GM19328 (cell line): ENCODE results near the gene MMP28.

Source experiments
- ATAC-seq: cut with Tn5 transposase; IDR thresholded peaks from one replicate; pipeline ENCODE4 v1.9.1; 2021; ENCODE audit warnings: mild to moderate bottlenecking, moderate library complexity; ENCODE audit not compliant: unreplicated experiment

The MMP28 gene

DNA sequence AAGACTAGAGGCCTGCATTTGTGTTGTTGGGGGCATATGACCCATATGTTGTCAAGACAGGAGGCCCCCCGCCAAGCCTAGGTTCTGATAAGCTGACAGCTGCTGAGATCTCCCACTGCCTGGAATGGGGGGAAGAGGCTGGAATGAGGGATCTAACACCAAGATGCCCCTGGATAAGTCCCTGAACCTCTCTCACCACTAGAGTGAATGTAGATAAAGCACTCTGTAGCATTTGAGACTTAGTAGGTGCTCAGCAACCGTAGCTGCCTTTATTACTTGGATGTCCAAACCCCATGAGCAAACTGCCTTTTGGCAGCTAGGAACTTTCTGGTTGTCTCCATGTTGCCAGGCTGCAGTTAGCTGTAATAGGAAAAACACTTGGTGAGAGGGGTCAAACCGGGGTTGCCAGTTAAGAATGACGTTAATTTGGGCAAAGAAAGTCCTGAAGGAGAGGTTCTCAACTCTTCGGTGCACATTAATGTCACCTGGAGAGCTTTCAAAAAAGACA lies 68.4 kb downstream of the MMP28 start:
- no peak for ATAC-seq

DNA sequence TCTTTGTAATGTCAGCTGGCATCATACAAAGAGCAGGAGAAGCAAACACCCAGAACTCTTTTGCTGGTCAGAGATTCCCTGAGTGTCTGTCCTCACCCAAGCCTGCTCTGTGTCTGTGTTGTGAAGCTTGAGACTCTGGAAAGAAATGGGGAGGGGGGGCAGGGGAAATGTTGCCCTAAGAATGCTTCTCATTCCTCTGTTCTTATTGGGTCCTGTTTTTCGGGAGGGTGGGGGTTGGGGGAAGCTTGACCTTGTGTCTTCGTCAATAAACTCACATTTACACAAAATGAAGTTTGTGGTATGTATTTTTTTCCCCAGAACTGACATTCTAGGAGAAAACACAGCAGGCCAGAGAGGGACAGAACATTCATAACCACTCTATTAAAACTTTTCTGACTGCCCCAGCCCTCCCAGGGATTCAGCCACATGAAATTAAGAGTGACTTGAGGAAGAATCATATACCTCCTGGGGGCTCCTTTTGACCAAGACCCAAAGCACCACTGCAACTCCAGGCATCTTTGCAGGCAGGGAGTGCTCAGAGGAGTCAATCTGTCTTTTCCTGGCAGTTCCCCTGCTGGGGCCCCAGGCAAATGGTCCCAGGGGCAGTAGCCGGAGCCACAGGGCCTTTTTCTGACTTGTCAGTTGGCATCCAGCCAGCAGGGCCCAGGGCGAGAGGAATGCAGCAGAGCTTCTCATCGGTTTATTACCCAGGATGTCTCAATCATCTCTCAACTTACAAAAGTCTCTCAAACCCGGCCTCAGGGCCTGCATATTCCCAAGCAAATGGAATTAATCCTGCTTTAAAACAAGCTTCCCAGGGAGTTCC lies 69.1 kb downstream of the MMP28 start:
- no peak for ATAC-seq

DNA sequence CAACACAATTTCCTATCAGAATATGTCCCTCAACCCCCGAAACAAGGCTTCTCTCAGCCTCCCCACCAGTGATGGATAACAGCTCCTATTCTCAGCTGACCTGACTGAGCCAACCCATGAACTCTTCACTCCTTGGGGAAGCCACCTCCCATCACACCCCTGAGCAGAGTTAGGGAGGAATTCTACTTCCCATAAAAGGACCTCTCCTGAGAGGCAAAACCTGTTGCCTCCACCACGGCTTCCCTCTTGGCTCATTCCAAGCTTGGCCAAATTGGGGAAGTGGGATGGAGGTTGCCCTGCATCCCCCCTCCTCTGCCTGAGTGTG lies 69.7 kb downstream of the MMP28 start:
- ATAC-seq, result no peak

DNA sequence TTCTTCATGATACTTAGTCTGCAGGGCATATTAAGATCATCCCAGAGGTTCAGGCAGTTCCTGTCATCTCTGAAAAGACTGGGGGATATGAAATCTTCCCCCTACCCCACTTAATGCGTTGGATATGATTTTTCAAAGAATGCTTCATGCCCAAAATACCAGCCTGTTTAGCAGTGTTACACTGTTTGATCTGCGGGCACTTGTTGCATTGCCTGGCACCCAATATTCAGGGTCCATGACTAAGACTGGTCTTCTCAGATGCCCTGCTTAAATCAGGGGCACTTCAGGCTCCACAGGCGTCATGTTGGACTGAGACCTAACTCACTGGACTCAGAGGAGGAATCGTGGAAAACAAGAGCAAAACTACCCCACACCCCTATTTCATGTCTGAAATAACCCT lies 70.4 kb downstream of the MMP28 start:
- ATAC-seq, result no peak

DNA sequence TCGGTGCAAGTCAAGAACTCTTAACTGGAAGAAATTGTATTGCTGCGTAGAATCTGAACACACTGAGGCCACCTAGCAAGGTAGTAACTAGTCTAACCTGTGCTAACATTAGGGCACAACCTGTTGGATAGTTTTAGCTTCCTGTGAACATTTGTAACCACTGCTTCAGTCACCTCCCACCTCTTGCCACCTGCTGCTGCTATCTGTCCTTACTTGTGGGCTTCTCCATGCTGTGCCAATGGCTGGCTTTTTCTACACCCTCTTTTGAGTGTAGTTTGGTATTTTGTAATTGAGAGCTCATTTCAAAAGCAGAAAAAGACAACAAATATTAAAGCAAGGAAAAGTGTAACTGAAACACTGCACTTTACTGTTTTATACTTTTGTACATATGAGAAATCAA lies 71.7 kb downstream of the MMP28 start:
- no peak for ATAC-seq

DNA sequence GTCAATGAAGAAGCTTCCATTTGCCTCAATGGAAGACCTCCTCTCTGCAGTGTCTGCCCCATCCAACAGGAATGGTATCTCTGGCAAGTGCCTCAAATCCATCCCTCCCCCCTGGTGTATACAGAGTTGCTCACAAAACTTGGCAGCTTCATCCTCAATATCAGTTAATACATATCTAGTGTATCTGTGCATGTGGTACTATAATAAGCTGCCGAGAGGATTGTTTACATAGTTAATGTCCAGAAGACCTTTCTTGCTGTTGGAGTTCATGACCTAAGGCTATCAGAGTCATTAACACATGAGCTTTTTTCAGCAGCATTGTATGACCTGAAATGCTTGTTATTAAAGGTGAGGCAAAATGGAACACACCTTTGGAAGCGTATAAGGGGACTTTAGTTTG lies 78.0 kb downstream of the MMP28 start:
- ATAC-seq, result no peak

DNA sequence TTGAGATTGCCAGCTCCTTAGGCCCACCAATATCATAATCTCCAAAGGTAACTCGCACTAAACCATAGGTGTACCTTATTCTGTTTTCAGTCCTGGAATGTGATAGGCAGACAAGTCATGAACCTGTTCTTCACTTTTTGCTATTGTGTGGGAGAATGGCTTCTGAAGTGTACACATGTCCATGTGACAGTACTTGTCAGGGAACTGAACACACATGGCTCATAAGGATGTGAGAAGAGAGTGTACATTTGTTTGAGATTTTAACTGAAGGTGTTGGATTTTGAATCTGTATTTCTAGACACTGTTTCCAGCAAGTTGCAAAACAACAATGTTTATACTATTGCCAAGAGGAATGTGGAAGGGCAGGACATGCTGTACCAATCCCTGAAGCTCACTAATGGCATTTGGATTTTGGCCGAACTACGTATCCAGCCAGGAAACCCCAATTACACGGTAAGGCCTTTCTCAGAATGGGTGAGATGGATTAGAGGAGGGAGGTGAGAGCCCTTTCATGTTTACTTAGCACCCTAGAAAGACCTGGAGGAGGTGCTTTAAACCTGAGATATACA lies 78.5 kb downstream of the MMP28 start:
- ATAC-seq, result no peak

DNA sequence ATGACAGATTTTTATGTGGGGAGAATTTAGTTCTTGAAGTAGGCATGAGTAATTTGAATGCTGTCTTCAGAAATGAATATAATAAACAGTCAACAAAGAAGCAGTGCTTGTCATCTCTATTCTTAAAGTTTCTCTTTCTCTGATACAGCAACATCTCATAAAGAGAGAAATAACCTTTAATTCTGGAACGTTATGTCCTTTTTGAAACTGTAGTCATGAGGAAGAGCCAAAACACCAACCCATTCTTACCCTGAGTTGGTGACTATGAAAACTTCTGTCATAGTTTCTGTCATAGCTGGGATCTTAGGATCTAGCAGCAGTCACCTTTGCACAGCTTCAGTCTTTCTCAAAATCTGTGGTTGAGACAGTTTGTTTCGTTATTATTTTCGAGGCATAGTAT lies 79.3 kb downstream of the MMP28 start:
- no peak for ATAC-seq
